GM18520 (cell line): ENCODE measurements around the gene RNF220.

ENCODE experiments used
- ATAC-seq: cut with Tn5 transposase; IDR thresholded peaks from one replicate; pipeline ENCODE4 v1.9.1; 2021; ENCODE audit not compliant: unreplicated experiment

Gene RNF220

GRCh38 chr1:44431861-44432260, 26.8 kb downstream of the RNF220 start:
- no peak for ATAC-seq

DNA sequence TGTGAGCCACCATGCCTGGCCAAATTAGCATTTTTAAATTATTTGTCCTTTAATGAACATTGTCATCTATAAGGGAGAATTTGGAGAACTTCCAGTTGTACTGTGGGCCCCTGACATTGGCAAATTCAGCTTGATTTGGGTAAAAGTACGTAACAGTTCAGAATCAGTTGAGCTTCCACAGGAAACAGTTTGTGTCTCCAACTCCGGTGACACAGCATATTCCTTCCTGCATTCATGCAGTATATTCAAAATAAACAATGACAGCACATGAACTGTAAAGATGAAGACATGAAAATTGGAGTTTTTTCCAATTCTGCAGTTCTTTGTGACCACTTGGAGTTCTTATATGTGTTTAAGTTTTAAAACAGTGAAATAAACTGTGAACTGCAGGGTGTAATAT, 28.2 kb downstream of the RNF220 start:
- no peak for ATAC-seq

- no peak for ATAC-seq
These were observed 31.5 kb downstream of the RNF220 start for GRCh38 chr1:44436401-44437106.

- no peak for ATAC-seq
These were observed 32.2 kb downstream of the RNF220 start for GRCh38 chr1:44437107-44437716.

DNA sequence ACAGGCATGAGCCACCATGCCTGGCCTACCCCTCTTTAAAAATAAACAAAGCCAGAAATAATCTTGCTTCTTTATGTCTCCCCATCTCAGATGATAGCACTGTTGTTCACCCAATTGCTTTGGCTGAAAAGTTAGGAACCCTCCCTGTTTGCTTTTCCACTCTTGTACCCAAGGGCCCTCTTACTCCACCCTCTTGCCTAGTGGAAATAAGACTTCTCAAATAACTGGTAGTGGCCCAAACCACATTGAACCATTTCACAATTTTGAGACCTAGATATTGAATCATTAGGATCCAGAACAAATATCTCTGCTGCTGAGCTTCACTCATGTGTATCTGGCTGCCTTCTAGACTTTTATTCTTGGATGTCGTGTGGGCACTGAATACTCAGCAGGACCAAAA, 37.7 kb downstream of the RNF220 start:
- ATAC-seq: no peak

DNA sequence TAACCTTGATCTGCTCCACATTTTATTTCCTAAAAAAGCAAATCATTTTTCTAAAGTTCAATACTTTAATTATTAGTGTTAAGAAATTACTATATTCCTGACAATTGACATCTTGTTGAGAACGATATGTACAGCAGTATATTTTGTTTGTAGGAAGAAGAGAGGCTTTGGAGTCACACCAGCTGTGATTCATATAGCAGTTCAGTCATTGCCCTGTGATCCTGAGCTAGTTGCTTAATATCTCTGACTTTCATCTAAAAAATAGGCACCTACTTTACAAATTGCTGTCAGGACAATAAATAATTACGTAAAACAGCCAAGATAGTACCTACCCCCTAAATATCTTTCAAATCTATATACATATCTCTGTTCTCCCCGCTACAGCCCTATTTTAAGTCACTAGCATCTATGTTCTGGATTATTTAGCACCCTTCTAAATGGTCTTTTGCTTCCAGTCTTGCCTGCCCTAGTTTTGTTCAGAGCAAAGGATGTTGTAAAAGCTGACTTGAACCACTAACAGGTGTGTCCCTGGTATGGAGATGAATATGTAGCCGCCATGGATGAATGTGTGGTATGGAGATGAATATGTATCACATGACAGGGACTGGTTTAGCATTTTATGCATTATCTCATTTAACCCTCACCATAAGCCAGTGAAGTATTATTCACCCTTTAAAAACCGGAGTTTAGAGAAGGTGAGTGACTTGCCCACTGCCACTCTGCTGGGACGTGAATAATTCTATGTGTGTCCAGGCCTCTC, 42.2 kb downstream of the RNF220 start:
- ATAC-seq: no peak

DNA sequence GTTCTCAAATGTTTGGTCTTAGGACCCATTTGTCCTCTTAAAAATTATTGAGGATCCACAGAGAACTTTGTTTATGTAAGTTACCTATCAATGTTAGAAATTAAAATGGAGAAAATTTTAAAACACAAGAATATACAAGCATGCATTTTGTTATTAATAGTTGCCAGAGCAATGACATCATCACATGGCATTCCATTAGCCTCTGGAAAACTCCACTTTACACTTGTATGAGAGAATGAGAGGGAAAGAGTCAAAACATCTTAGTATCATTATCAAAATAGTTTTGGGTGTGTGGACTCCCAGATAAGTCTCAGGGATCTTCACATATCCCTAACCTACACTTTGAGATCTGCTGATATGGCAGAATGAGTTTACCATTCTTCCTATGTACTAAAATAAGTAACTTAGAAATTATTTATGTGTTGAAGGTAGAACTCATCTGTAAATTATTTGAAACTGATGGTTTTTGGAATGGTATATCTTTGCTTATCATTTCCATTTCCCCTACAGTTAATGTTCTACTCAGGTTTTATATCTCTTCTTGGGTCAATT, 48.8 kb downstream of the RNF220 start:
- ATAC-seq: no peak

GRCh38 chr1:44454704-44455103, 49.6 kb downstream of the RNF220 start:
- ATAC-seq: no peak

- no peak for ATAC-seq
These were observed 55.2 kb downstream of the RNF220 start for GRCh38 chr1:44460107-44460882.

DNA sequence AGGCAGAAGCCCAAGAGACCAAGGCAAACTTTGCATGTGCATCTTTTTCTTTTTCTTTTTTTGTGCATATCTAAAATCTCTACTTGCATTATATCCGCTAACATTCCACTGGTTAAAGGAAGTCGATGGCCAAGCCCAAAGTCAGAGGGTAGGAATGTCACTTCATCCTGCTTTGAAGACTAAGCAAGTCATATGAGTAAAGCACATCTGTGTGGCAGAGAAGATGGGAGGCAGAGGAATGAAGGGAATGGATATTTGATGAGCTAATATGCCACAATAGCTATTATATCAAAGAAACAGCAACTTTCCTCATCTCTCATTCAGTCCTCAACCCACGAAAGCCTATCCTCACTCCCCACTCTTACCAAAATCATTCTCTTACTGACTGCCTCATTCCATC, 59.3 kb downstream of the RNF220 start:
- no peak for ATAC-seq

- ATAC-seq: no peak
These were observed 62.5 kb downstream of the RNF220 start for GRCh38 chr1:44467566-44467965.

DNA sequence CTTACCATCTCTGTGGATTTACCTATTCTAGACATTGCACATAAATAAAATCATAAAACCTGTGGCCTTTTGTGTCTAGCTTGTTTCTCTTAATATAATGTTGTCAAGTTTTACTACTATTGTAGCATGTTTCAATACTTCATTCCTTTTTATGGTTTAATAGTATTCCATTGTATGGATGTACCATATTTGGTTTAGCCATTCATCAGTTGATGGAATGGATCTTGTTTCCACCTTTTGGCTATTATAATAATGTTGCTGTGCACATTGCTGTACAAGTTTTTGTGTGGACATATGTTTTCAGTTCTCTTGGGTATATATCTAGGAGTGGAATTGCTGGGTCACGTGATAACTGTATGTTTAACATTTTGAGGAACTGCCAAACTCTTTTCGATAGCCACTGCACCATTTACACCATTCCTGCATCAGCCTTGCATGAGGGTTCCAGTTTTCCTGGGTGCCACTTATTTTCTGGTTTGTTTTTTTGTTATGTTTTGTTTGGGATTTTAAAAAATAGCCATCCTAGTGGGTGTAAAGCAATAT, 66.9 kb downstream of the RNF220 start:
- ATAC-seq: no peak

- ATAC-seq: no peak
These were observed 67.8 kb downstream of the RNF220 start for GRCh38 chr1:44472620-44473525.

- ATAC-seq: no peak
These were observed 71.8 kb downstream of the RNF220 start for GRCh38 chr1:44476891-44477290.

DNA sequence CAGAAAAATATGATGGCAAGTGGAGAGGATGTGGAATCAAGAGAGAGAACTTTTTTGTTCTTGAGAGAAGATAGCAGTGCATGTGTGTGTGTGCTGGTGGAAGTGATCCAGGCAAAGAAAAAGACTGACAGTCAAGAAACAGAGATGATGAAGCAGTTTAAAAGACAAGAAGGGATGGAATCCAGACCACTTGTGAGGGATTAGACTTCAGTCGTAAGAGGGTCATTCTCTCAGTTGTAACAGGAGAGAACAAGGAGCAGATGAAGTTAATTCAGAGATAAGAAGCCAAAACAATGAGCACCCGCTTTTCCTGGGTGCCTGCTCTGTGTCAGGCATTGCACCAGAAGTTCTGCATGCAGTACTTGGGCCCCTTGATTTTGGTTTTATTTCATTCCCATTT, 76.6 kb downstream of the RNF220 start:
- ATAC-seq: no peak

DNA sequence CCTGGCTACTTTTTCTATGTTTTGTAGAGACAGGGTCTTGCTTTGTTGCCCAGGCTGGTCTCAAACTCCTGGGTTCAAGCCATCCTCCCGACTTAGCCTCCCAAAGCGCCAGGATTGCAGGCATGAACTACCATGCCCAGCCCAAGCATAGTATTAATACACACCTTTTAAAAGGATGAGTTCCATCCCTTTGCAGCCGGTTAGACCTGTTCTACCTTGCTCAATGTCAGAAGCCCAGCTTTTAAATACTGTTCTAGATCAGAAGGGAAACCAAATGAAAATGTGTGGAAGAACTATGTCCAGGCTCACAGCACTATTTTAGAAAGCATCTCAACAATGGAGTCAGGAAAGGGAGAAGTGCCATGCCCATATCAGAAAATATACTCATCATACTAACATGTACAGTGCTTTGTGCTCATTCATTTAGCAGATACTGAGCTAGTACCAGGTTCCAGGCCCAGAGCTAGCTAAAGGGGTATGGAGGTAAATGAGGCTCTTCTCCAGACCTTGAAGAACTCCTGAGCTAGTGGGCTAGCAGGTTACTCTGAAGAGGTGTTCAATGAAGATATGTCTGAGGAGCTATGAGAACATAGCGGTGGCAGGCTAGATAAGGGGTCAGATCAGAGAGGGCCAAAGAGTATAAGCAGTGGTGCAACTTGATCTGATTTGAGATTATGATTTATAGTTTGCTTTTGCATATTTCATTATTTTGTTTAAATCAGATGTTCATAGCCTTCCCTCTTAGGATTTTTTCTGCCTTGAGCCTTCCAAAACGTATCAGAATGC, 78.2 kb downstream of the RNF220 start:
- no peak for ATAC-seq

DNA sequence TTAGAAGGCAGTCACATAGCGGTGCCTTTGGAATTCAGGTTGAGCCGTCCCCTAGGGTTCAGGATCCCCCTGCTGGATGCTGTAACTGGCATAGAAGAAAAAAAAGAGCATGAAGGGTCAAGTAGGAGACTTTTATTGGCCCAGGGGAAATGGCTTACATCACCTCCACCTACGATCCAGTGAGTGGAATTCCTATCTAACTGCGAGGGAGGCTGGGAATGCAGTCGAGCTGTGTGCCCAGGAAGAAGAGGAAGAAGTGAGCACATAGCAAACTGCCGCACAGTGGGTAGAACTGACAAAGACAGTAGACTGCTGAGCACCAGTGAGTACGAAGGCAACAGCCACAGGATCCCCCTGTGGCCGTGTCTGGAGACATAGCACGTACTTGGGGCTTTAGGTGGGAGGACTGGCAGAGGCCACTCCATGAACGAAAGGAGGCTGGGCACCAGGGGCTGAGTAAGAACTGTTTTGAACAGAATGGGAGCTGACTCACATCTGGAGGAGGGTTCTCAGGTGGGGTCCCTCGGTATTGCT, 79.2 kb downstream of the RNF220 start:
- ATAC-seq: no peak

GRCh38 chr1:44485229-44485933, 80.3 kb downstream of the RNF220 start:
- ATAC-seq: no peak
